ENCODE data around the gene ULK4.

The ULK4 gene

DNA sequence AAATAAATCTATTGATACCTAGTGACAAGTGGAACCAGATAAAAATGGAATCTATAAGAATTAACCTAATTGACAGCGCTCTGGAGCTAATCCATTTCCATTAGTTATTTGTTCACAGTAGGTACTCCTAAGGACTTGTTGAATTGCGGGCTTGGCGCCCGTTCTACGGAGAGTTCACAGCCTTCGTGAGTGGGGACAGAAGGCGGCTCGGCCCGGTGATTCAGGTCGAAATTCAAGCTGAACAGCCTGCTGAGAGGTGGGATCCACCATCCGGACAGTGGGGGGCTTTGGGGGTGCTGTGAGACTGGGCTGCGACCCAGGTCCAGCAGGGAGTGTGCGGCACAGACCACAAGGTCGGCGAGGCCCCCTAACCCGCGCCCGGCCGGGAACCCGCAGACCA, 763.4 kb downstream of the ULK4 start:
- peak overlapping the region; percentile 54 for H3K4me3 ChIP-seq (ENCODE audit: low read length)
- H3K9me3 ChIP-seq (ENCODE audit: control insufficient read depth, low read length), result no peaks in the 10 kb centered on the region
- H3K27me3 ChIP-seq (ENCODE audit: control insufficient read depth, insufficient read depth, low read length), result no peaks in the 10 kb centered on the region
- peak overlapping the region; percentile 98 for H3K9ac ChIP-seq (ENCODE audit: low read length)
- peaks cover 14% of the 10 kb centered on the region for H3K4me1 ChIP-seq (ENCODE audit: control insufficient read depth, insufficient read depth, low read length)
- no peaks in the 10 kb centered on the region for H3K36me3 ChIP-seq (ENCODE audit: control insufficient read depth, insufficient read depth, low read length)

DNA sequence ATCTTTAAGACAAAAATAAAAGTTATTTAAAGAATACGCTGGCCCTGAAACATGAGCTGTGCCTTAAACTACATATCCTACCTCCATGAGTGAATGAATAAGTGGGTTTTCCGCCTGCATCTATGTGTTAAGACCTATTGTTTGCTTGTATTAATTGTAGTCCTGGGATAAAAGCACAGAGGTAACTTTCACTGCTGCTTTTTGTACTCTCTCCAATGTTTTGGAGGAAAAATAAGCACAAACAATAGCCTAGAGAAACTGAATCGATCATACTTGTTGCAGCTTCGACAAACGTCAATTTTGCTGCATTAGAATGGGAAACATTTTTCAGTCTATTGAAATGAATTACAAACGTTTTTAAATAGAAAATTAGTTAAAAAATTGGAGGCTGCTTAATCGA, 763.9 kb downstream of the ULK4 start:
- Histone ChIP-seq H3K36me3 (ENCODE audit: control insufficient read depth, insufficient read depth, low read length) (no peaks in the 10 kb centered on the region), H3K9me3 (ENCODE audit: control insufficient read depth, low read length) (no peaks in the 10 kb centered on the region), H3K27me3 (ENCODE audit: control insufficient read depth, insufficient read depth, low read length) (no peaks in the 10 kb centered on the region), H3K4me1 (ENCODE audit: control insufficient read depth, insufficient read depth, low read length) (peaks cover 14% of the 10 kb centered on the region), H3K4me3 (ENCODE audit: low read length) (no peak overlapping the region), H3K9ac (ENCODE audit: low read length) (no peak overlapping the region)
